Caco-2 (cell line): Measurements from ENCODE around the gene TRIM72. TPM values are rescaled to one million over a fixed set of nuclear protein-coding genes. Genes with fewer than 3 reads are reported as not detected.

Experiments
- BruUV-seq: library from RNA; stranded (reverse); fragments of 400-500 nt; replicated peaks from 2 replicates; lab custom pipeline; 2021; lab: Mats Ljungman, UMichigan
- CTCF ChIA-PET: fragments of 300-600 bp; sonication (Branson Sonifier 250); formaldehyde crosslinking; loops from one replicate; lab custom pipeline; 2022; ENCODE audit warnings: antibody characterized with exemption; lab: Charles Lee
- POLR2A ChIA-PET: fragments of 300-600 bp; sonication (Branson Sonifier 250); formaldehyde crosslinking; loops from one replicate; lab custom pipeline; 2022; ENCODE audit warnings: antibody characterized with exemption; lab: Charles Lee
- DNase-seq, 2 experiments: peaks; one replicate each; pipeline versions ENCODE4 v3.0.0 to v3.0.0-alpha.2; 2020 to 2022
- H3K27me3 ChIP-seq: replicated peaks from 2 replicates; pipeline ENCODE4 v1.6.0; 2011; ENCODE audit warnings: low read length; ENCODE audit not compliant: control insufficient read depth, insufficient read depth
- H3K36me3 ChIP-seq: 2 replicates; pipeline ENCODE4 v1.5.1; 2011; ENCODE audit warnings: low read length; ENCODE audit not compliant: control insufficient read depth, insufficient read depth
- H3K4me1 ChIP-seq: fragments of 250-450 bp; sonication (Bioruptor Pico); 2 replicates; pipeline ENCODE4 v1.5.1; 2020; ENCODE audit warnings: mild to moderate bottlenecking
- H3K4me3 ChIP-seq: 2 replicates; pipeline ENCODE4 v1.5.1; 2011; ENCODE audit warnings: low read depth, mild to moderate bottlenecking, control low read depth, low read length
- H3K9me3 ChIP-seq: fragments of 250-450 bp; sonication (Bioruptor Pico); 2 replicates; pipeline ENCODE4 v1.5.1; 2020; ENCODE audit warnings: mild to moderate bottlenecking, moderate library complexity
- H3K27ac Mint-ChIP-seq: one replicate; pipeline ENCODE4 v1.8.0; 2022; ENCODE audit warnings: mixed read lengths; ENCODE audit not compliant: unreplicated experiment
- H3K27me3 Mint-ChIP-seq: one replicate; pipeline ENCODE4 v1.8.0; 2022; ENCODE audit warnings: mixed read lengths; ENCODE audit not compliant: insufficient read depth, unreplicated experiment
- H3K36me3 Mint-ChIP-seq: one replicate; pipeline ENCODE4 v1.8.0; 2022; ENCODE audit warnings: mild to moderate bottlenecking, mixed read lengths; ENCODE audit not compliant: insufficient read depth, unreplicated experiment
- H3K4me1 Mint-ChIP-seq: one replicate; pipeline ENCODE4 v1.8.0; 2022; ENCODE audit warnings: low read depth, mixed read lengths; ENCODE audit not compliant: unreplicated experiment
- H3K4me3 Mint-ChIP-seq: one replicate; pipeline ENCODE4 v1.8.0; 2022; ENCODE audit warnings: mild to moderate bottlenecking, moderate library complexity, mixed read lengths; ENCODE audit not compliant: unreplicated experiment
- H3K9me3 Mint-ChIP-seq: one replicate; pipeline ENCODE4 v1.8.0; 2022; ENCODE audit warnings: mixed read lengths; ENCODE audit not compliant: unreplicated experiment
- CTCF ChIP-seq, 2 experiments: fragments of 200-600 bp in 1 of 2; IDR thresholded peaks; 1 replicate in 1 of 2; 2 replicates in 1 of 2; pipeline versions ENCODE4 v1.5.1 to v1.8.0; 2011 to 2022; ENCODE audit warnings: antibody characterized with exemption in 1 of 2, control low read depth in 1 of 2, inconsistent platforms in 1 of 2, low read depth in 1 of 2, low read length in 1 of 2, mild to moderate bottlenecking in 1 of 2, moderate library complexity in 1 of 2; ENCODE audit not compliant: insufficient read depth in 1 of 2, severe bottlenecking in 1 of 2, unreplicated experiment in 1 of 2
- intact Hi-C: fragments of 100-400 bp; cut with micrococcal nuclease; formaldehyde crosslinking; loops from one replicate; pipeline ENCODE4 v1.10.0; 2022; ENCODE audit not compliant: unreplicated experiment
- total RNA-seq: library from RNA; stranded (reverse); gene quantifications from 2 replicates; pipeline ENCODE4 v1.2.3, GENCODE V29; 2022

TRIM72 gene
- total RNA-seq, 1 experiment from 2014 or later, result 0.07 TPM

DNA sequence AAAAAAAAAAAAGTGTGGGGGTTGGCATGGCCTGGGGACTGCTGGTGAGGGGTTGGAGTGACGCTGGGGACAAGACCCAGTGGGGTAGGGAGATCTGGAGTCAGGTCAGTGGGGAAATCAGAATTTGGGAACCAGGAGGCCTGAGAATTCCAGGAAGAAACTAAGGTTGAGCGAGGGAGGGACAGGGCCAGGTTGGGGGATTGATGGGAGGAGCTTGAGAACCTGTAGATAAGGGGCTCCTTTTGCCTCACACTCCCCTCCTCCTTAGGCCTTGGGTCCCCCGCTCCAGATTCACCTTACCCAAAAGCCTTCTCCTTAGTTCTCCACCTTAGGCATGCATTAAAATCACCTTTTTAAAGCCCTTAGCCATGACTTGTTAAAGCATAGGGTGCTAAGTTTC lies 11.3 kb downstream of the TRIM72 start:
- POLR2A ChIA-PET, result no interaction called here
- intact Hi-C loops, result no loop called here
- no peak for TF ChIP-seq CTCF (IDR thresholded peaks at IDR 0.05; ENCODE audit: insufficient read depth in 1 of 2, low read depth in 1 of 2, low read length in 1 of 2, severe bottlenecking in 1 of 2, unreplicated experiment in 1 of 2)
- peaks cover 6% of the 10 kb centered on the region for H3K4me1 Mint-ChIP-seq
- CTCF ChIA-PET, result no interaction called here
- H3K27ac Mint-ChIP-seq, result no peak overlapping the region
- no TSS peak for BruUV-seq
- H3K4me3 Mint-ChIP-seq, result no peak overlapping the region
- Histone ChIP-seq H3K27me3 (no peaks in the 10 kb centered on the region; the same call in 1 of the 2 replicates), H3K4me3 (no peak overlapping the region), H3K36me3 (no peaks in the 10 kb centered on the region), H3K4me1 (peaks cover 3% of the 10 kb centered on the region; the same call in 1 of the 2 replicates), H3K9me3 (no peaks in the 10 kb centered on the region)
- H3K36me3 Mint-ChIP-seq, result no peaks in the 10 kb centered on the region
- H3K27me3 Mint-ChIP-seq, result peaks cover 3% of the 10 kb centered on the region
- no peaks in the 10 kb centered on the region for H3K9me3 Mint-ChIP-seq
- DNase-seq, result no peak

DNA sequence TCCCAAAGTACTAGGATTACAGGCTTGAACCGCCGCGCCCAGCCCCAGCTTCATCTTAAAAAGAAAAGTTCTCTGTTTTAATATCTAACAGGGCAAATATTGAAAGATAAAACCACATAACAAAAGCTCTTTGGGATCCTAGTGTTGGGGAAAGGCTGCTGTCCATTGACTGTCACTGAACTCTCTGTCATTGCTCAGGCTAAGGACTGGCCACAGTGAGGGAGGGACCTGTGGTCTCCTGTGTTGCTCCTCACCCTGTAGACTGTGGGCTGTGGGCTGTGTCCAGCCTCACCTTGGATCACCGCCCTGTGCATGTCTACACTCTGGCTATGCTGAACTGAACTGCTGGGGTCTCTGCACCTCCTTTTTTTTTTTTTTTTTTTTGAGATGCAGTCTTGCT lies 14.3 kb downstream of the TRIM72 start:
- H3K4me3 ChIP-seq, result no peak overlapping the region
- POLR2A ChIA-PET, result no interaction called here
- no TSS peak for BruUV-seq
- DNase-seq, result no peak
- intact Hi-C loops, result no loop called here
- peaks cover 6% of the 10 kb centered on the region for H3K4me1 Mint-ChIP-seq
- H3K9me3 ChIP-seq, result no peaks in the 10 kb centered on the region
- H3K36me3 Mint-ChIP-seq, result no peaks in the 10 kb centered on the region
- H3K27ac Mint-ChIP-seq, result no peak overlapping the region
- CTCF ChIA-PET, result no interaction called here
- H3K27me3 ChIP-seq, result no peaks in the 10 kb centered on the region
- H3K4me3 Mint-ChIP-seq, result no peak overlapping the region
- no peaks in the 10 kb centered on the region for H3K36me3 ChIP-seq
- H3K27me3 Mint-ChIP-seq, result no peaks in the 10 kb centered on the region
- H3K4me1 ChIP-seq, result peaks cover 3% of the 10 kb centered on the region; the same call in 1 of the 2 replicates
- H3K9me3 Mint-ChIP-seq, result no peaks in the 10 kb centered on the region
- TF ChIP-seq CTCF (IDR thresholded peaks at IDR 0.05; ENCODE audit: insufficient read depth in 1 of 2, low read depth in 1 of 2, low read length in 1 of 2, severe bottlenecking in 1 of 2, unreplicated experiment in 1 of 2), result no peak

- no peak for TF ChIP-seq CTCF (IDR thresholded peaks at IDR 0.05; ENCODE audit: insufficient read depth in 1 of 2, low read depth in 1 of 2, low read length in 1 of 2, severe bottlenecking in 1 of 2, unreplicated experiment in 1 of 2)
- H3K4me3 ChIP-seq, result no peak overlapping the region
- no peaks in the 10 kb centered on the region for H3K36me3 ChIP-seq
- H3K4me1 ChIP-seq, result peaks cover 3% of the 10 kb centered on the region; the same call in 1 of the 2 replicates
- Mint-ChIP-seq H3K4me1 (peaks cover 6% of the 10 kb centered on the region), H3K36me3 (no peaks in the 10 kb centered on the region), H3K9me3 (no peaks in the 10 kb centered on the region), H3K4me3 (no peak overlapping the region), H3K27me3 (no peaks in the 10 kb centered on the region), H3K27ac (no peak overlapping the region)
- H3K27me3 ChIP-seq, result no peaks in the 10 kb centered on the region
- intact Hi-C loops, result no loop called here
- BruUV-seq, result no TSS peak
- no peaks in the 10 kb centered on the region for H3K9me3 ChIP-seq
- no peak for DNase-seq
- ChIA-PET POLR2A (no interaction called here), CTCF (interaction anchor here (0.6 kb wide), 1 partner anchor 110 kb away, joined by 3 read pairs; no protein-coding TSS in a partner anchor)
Observed at GRCh38 chr16:31229501-31229900, 15.6 kb downstream of the TRIM72 start.
